ENCODE results near the gene FOXN3.

FOXN3 gene

GRCh38 chr14:89417091-89417464 is at the start of gene FOXN3:
FOXN3 (minus strand) TSS chr14:89417233; CDS start chr14:89412476, 4,757 bp downstream.
- DNase-seq (ENCODE audit: low read depth): peak; percentile 51

GRCh38 chr14:89466484-89466883 is 49.5 kb upstream of the FOXN3 start:
- DNase-seq (ENCODE audit: low read depth): no peak

- no peak for DNase-seq (ENCODE audit: low read depth)
These were observed 48.8 kb upstream of the FOXN3 start for GRCh38 chr14:89465876-89466275.

- DNase-seq (ENCODE audit: low read depth): no peak
These were observed 44.2 kb upstream of the FOXN3 start for GRCh38 chr14:89461256-89461655.

- DNase-seq (ENCODE audit: low read depth): no peak
These were observed 41.8 kb upstream of the FOXN3 start for GRCh38 chr14:89458713-89459420.

- DNase-seq (ENCODE audit: low read depth): no peak
These were observed 40.0 kb upstream of the FOXN3 start for GRCh38 chr14:89457007-89457406.

- DNase-seq (ENCODE audit: low read depth): no peak
These were observed 38.4 kb upstream of the FOXN3 start for GRCh38 chr14:89455412-89455811.

- no peak for DNase-seq (ENCODE audit: low read depth)
These were observed 38.0 kb upstream of the FOXN3 start for GRCh38 chr14:89454996-89455395.

- no peak for DNase-seq (ENCODE audit: low read depth)
These were observed 35.2 kb upstream of the FOXN3 start for GRCh38 chr14:89452281-89452680.

GRCh38 chr14:89451229-89451628 is 34.2 kb upstream of the FOXN3 start:
- DNase-seq (ENCODE audit: low read depth): no peak

GRCh38 chr14:89447182-89447944 is 30.3 kb upstream of the FOXN3 start:
- no peak for DNase-seq (ENCODE audit: low read depth)

- DNase-seq (ENCODE audit: low read depth): no peak
These were observed 28.4 kb upstream of the FOXN3 start for GRCh38 chr14:89445273-89445973.

GRCh38 chr14:89444516-89445125 is 27.6 kb upstream of the FOXN3 start:
- no peak for DNase-seq (ENCODE audit: low read depth)

GRCh38 chr14:89444044-89444443 is 27.0 kb upstream of the FOXN3 start:
- DNase-seq (ENCODE audit: low read depth): no peak

- DNase-seq (ENCODE audit: low read depth): no peak
These were observed 26.1 kb upstream of the FOXN3 start for GRCh38 chr14:89443042-89443629.

GRCh38 chr14:89442280-89442679 is 25.2 kb upstream of the FOXN3 start:
- DNase-seq (ENCODE audit: low read depth): no peak

GRCh38 chr14:89440986-89441909 is 24.2 kb upstream of the FOXN3 start:
- DNase-seq (ENCODE audit: low read depth): no peak

GRCh38 chr14:89435892-89436656 is 19.0 kb upstream of the FOXN3 start:
- DNase-seq (ENCODE audit: low read depth): no peak

- DNase-seq (ENCODE audit: low read depth): no peak
These were observed 18.5 kb upstream of the FOXN3 start for GRCh38 chr14:89435492-89435891.

- DNase-seq (ENCODE audit: low read depth): no peak
These were observed 15.2 kb upstream of the FOXN3 start for GRCh38 chr14:89432226-89432625.
